ENCODE data around the gene SORCS2. TPM values are rescaled to one million over a fixed set of nuclear protein-coding genes. Genes with fewer than 3 reads are reported as not detected.

The SORCS2 gene
- polyA plus RNA-seq, 1 donor (not counting 4 experiments of a cell fraction or from before 2014, with no cell fraction given): 0.09 TPM

DNA sequence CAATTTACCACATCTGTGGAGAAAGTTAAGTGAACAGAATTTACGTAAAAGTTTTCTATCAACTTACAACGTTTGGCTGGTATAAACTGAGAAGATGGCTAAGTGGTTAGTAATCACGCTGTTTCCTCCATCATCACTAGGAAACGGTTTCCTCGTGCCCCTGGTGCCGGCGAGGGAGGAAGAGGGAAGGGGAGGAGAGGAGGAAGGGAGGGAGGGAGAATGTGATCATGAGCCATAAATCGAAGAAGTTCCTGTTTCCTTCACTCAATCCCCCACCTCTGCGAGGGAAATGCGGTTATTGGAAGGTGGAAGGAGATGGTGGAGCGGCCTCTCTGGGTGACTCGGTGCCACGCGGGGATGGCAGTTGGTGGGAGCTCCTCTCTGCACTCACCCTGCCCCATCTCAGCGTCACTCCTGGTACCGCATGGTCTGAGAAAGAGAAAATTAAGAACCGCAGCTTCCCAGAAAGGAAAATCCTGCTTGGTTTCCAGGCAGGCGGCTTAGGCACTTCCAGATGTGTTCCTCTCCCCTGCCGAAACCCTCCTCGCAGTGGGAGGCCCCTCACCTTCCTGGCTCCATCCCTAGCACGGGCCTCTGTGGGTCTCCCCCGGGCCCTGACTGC lies 530.5 kb downstream of the SORCS2 start:
- no peak for TF ChIP-seq EZH2 (IDR thresholded peaks at IDR 0.05; ENCODE audit: low read length)
- TF ChIP-seq, protein P1, sequence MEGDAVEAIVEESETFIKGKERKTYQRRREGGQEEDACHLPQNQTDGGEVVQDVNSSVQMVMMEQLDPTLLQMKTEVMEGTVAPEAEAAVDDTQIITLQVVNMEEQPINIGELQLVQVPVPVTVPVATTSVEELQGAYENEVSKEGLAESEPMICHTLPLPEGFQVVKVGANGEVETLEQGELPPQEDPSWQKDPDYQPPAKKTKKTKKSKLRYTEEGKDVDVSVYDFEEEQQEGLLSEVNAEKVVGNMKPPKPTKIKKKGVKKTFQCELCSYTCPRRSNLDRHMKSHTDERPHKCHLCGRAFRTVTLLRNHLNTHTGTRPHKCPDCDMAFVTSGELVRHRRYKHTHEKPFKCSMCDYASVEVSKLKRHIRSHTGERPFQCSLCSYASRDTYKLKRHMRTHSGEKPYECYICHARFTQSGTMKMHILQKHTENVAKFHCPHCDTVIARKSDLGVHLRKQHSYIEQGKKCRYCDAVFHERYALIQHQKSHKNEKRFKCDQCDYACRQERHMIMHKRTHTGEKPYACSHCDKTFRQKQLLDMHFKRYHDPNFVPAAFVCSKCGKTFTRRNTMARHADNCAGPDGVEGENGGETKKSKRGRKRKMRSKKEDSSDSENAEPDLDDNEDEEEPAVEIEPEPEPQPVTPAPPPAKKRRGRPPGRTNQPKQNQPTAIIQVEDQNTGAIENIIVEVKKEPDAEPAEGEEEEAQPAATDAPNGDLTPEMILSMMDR (optimal IDR thresholded peaks at IDR 0.05 in 1 of 3, IDR thresholded peaks at IDR 0.05 in 1 of 3, conservative IDR thresholded peaks at IDR 0.05 in 1 of 3; ENCODE audit: extremely low read depth in 1 of 3, insufficient read depth in 2 of 3, low read length in 3 of 3): no peak
- Histone ChIP-seq H3K79me2 (ENCODE audit: control insufficient read depth, insufficient read depth, low read length) (no peaks in the 10 kb centered on the region), H3K9me3 (ENCODE audit: control insufficient read depth, low read depth, low read length) (no peaks in the 10 kb centered on the region), H3K4me3 (ENCODE audit: control insufficient read depth in 2 of 3, extremely low read depth in 1 of 3, insufficient read depth in 2 of 3, low read depth in 1 of 3, low read length in 3 of 3) (no peak overlapping the region), H3K36me3 (ENCODE audit: control insufficient read depth in 2 of 2, extremely low read depth in 1 of 2, insufficient read depth in 2 of 2, low read length in 2 of 2) (no peaks in the 10 kb centered on the region), H3K27ac (ENCODE audit: control insufficient read depth, insufficient read depth, low read length) (no peak overlapping the region), H3K4me1 (ENCODE audit: control insufficient read depth, extremely low read depth, insufficient read depth, low read length) (no peaks in the 10 kb centered on the region), H3K9ac (ENCODE audit: control insufficient read depth, extremely low read depth, insufficient read depth, low read length) (no peak overlapping the region), H4K20me1 (ENCODE audit: control insufficient read depth, extremely low read depth, insufficient read depth, low read length) (no peaks in the 10 kb centered on the region), H3K9me1 (ENCODE audit: control insufficient read depth, extremely low read depth, insufficient read depth, low read length) (no peaks in the 10 kb centered on the region), H3K4me2 (ENCODE audit: control insufficient read depth, extremely low read depth, insufficient read depth, low read depth, low read length) (no peak overlapping the region), H2AFZ (ENCODE audit: control insufficient read depth, low read length) (no peak overlapping the region), H3K27me3 (ENCODE audit: control insufficient read depth, extremely low read depth, insufficient read depth, low read length) (peaks cover 4% of the 10 kb centered on the region)
- FAIRE-seq (no peak), DNase-seq (ENCODE audit: low read depth, low spot score) (no peak)
- dilution Hi-C loops (cut with MboI; ENCODE audit: extremely low pct_ligation_motif_present, low sequenced_read_pairs): no loop called here

GRCh38 chr4:7723625-7724024 lies 531.3 kb downstream of the SORCS2 start:
- Histone ChIP-seq H3K79me2 (ENCODE audit: control insufficient read depth, insufficient read depth, low read length) (no peaks in the 10 kb centered on the region), H3K36me3 (ENCODE audit: control insufficient read depth in 2 of 2, extremely low read depth in 1 of 2, insufficient read depth in 2 of 2, low read length in 2 of 2) (no peaks in the 10 kb centered on the region), H3K9me3 (ENCODE audit: control insufficient read depth, low read depth, low read length) (no peaks in the 10 kb centered on the region), H3K27ac (ENCODE audit: control insufficient read depth, insufficient read depth, low read length) (no peak overlapping the region), H2AFZ (ENCODE audit: control insufficient read depth, low read length) (no peak overlapping the region), H3K27me3 (ENCODE audit: control insufficient read depth, extremely low read depth, insufficient read depth, low read length) (peaks cover 4% of the 10 kb centered on the region), H3K9me1 (ENCODE audit: control insufficient read depth, extremely low read depth, insufficient read depth, low read length) (no peaks in the 10 kb centered on the region), H3K9ac (ENCODE audit: control insufficient read depth, extremely low read depth, insufficient read depth, low read length) (no peak overlapping the region), H4K20me1 (ENCODE audit: control insufficient read depth, extremely low read depth, insufficient read depth, low read length) (no peaks in the 10 kb centered on the region), H3K4me1 (ENCODE audit: control insufficient read depth, extremely low read depth, insufficient read depth, low read length) (no peaks in the 10 kb centered on the region), H3K4me2 (ENCODE audit: control insufficient read depth, extremely low read depth, insufficient read depth, low read depth, low read length) (no peak overlapping the region), H3K4me3 (ENCODE audit: control insufficient read depth in 2 of 3, extremely low read depth in 1 of 3, insufficient read depth in 2 of 3, low read depth in 1 of 3, low read length in 3 of 3) (no peak overlapping the region)
- TF ChIP-seq EZH2 (IDR thresholded peaks at IDR 0.05; ENCODE audit: low read length): no peak
- TF ChIP-seq, protein P1 (optimal IDR thresholded peaks at IDR 0.05 in 1 of 3, IDR thresholded peaks at IDR 0.05 in 1 of 3, conservative IDR thresholded peaks at IDR 0.05 in 1 of 3; ENCODE audit: extremely low read depth in 1 of 3, insufficient read depth in 2 of 3, low read length in 3 of 3): no peak
- dilution Hi-C loops (cut with MboI; ENCODE audit: extremely low pct_ligation_motif_present, low sequenced_read_pairs): no loop called here
- FAIRE-seq: no peak
- DNase-seq (ENCODE audit: low read depth, low spot score): no peak

All from keratinocyte (primary cell).